GM23338 (cell line): ENCODE data around the gene HTR1D.

ENCODE experiments used
- CTCF ChIP-seq, 2 experiments: fragments of 200-600 bp in 1 of 2; sonication (generic) in 1 of 2; conservative IDR thresholded peaks; 2 replicates each; pipeline versions ENCODE4 v1.5.1 to v1.6.1; 2016 to 2017; ENCODE audit warnings: antibody characterized with exemption in 2 of 2, low read depth in 2 of 2, mild to moderate bottlenecking in 2 of 2, moderate library complexity in 1 of 2
- EZH2 ChIP-seq: fragments of 200-600 bp; sonication (generic); IDR thresholded peaks from one replicate; pipeline ENCODE4 v1.8.0; 2017; ENCODE audit warnings: antibody characterized with exemption, mild to moderate bottlenecking, low read depth; ENCODE audit not compliant: unreplicated experiment
- REST ChIP-seq: IDR thresholded peaks from one replicate; pipeline ENCODE4 v1.6.1; 2018; ENCODE audit warnings: antibody characterized with exemption; ENCODE audit not compliant: unreplicated experiment
- ZNF331 ChIP-seq: fragments of 250-450 bp; sonication (Bioruptor Pico); IDR thresholded peaks from 2 replicates; pipeline ENCODE4 v1.5.0; 2020; ENCODE audit warnings: low read depth, mild to moderate bottlenecking, moderate library complexity
- ZNF462 ChIP-seq: fragments of 250-450 bp; sonication (Bioruptor Pico); IDR thresholded peaks from 2 replicates; pipeline ENCODE4 v1.5.0; 2020; ENCODE audit warnings: mild to moderate bottlenecking, moderate library complexity

- TF ChIP-seq REST (no peak), CTCF (conservative IDR thresholded peaks at IDR 0.05; ENCODE audit: low read depth in 2 of 2) (no peak), EZH2 (no peak), ZNF331 (CRISPR knock-in tag) (no peak), ZNF462 (CRISPR knock-in tag) (no peak)
Measured at GRCh38 chr1:23185381-23185780, 31.9 kb downstream of the HTR1D start.
